Measurements from ENCODE around the gene ITPRID2.

DNA sequence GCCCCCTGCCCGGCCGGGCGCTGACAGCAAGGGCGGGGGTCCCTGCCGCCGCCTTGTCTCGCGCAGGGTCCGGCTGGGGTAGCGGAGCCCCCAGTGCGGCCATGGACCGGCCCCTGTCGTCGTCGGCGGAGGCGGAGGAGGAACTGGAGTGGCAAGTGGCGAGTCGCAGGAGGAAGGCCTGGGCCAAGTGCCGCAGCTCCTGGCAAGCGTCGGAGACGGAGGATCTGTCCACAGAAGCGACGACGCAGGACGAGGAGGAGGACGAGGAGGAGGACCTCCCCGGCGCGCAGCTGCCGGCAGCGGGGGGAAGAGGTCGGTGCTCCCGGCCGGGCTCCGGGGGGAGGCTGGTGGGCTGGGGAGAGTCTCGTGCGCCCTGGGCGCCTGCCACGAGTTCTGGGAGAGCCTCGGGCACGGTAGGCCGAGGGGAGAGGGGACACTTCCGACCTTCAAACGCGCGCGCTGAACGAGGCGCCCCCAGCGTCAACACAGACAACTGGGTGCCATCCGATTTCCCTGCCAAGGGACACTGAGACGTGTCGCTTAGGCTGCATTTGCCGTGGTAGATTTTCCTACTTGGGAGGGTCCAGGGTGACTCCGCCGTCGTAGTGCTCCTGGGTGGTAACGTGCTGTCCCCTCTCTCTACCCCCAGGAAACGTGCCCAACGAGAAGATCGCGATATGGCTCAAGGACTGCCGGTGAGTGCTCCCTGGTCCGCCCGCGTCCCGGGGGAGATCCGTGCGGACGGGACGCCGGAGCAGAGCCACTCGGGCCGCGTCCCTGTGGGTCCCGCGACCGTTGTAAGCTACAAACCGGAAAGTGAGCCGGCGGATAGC is 652 bp downstream of the ITPRID2 start:
- TF ChIP-seq, protein P1, sequence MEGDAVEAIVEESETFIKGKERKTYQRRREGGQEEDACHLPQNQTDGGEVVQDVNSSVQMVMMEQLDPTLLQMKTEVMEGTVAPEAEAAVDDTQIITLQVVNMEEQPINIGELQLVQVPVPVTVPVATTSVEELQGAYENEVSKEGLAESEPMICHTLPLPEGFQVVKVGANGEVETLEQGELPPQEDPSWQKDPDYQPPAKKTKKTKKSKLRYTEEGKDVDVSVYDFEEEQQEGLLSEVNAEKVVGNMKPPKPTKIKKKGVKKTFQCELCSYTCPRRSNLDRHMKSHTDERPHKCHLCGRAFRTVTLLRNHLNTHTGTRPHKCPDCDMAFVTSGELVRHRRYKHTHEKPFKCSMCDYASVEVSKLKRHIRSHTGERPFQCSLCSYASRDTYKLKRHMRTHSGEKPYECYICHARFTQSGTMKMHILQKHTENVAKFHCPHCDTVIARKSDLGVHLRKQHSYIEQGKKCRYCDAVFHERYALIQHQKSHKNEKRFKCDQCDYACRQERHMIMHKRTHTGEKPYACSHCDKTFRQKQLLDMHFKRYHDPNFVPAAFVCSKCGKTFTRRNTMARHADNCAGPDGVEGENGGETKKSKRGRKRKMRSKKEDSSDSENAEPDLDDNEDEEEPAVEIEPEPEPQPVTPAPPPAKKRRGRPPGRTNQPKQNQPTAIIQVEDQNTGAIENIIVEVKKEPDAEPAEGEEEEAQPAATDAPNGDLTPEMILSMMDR (IDR thresholded peaks at IDR 0.05 in 4 of 5, conservative IDR thresholded peaks at IDR 0.05 in 1 of 5) = peak in 2 of 5 experiments; percentile 18 to 43
- peak in 1 of 2 donors; percentile 58 for TF ChIP-seq POLR2A (IDR thresholded peaks at IDR 0.05)
